Common myeloid progenitor, CD34-positive (primary cell): Measurements from ENCODE around the gene APOO.
A peak's percentile ranks its signal among the peaks of the same experiment; 100 is the strongest.

Source experiments
- CTCF ChIA-PET: fragments of 350-600 bp; sonication (Branson Sonifier 250); formaldehyde crosslinking; loops from one replicate; lab custom pipeline; 2021; ENCODE audit warnings: antibody characterized with exemption; lab: Charles Lee
- POLR2A ChIA-PET: fragments of 350-600 bp; sonication (Branson Sonifier 250); formaldehyde crosslinking; loops from one replicate; lab custom pipeline; 2021; ENCODE audit warnings: antibody characterized with exemption; lab: Charles Lee
- DNase-seq, 3 donors: peaks; one replicate each; pipeline versions ENCODE4 v3.0.0 to v3.0.0-alpha.2; 2013
- H3K27ac ChIP-seq, 2 experiments: 1 replicate in 1 of 2; 2 replicates in 1 of 2; pipeline ENCODE4 v1.7.0; 2013; ENCODE audit warnings: inconsistent platforms in 2 of 2, low read length in 2 of 2, mild to moderate bottlenecking in 2 of 2, low read depth in 1 of 2, moderate library complexity in 1 of 2; ENCODE audit not compliant: severe bottlenecking in 2 of 2, insufficient read depth in 1 of 2, poor library complexity in 1 of 2
- H3K27me3 ChIP-seq, 5 experiments: replicated peaks in 2 of 5; 1 replicate in 3 of 5; 2 replicates in 2 of 5; pipeline versions ENCODE4 v1.6.1 to v1.7.0; 2013; ENCODE audit warnings: low read length in 4 of 5, mild to moderate bottlenecking in 2 of 5, moderate library complexity in 2 of 5, inconsistent platforms in 1 of 5; ENCODE audit not compliant: insufficient read depth in 5 of 5, control insufficient read depth in 4 of 5
- H3K36me3 ChIP-seq, 4 experiments: 1 replicate in 2 of 4; 2 replicates in 2 of 4; pipeline versions ENCODE4 v1.6.1 to v1.7.0; 2013; ENCODE audit warnings: low read length in 3 of 4, control low read depth in 1 of 4, mild to moderate bottlenecking in 1 of 4; ENCODE audit not compliant: control insufficient read depth in 4 of 4, insufficient read depth in 4 of 4
- H3K4me1 ChIP-seq, 4 experiments: 1 replicate in 3 of 4; 2 replicates in 1 of 4; pipeline versions ENCODE4 v1.6.1 to v1.7.1; 2013; ENCODE audit warnings: low read length in 3 of 4, mild to moderate bottlenecking in 3 of 4, control low read depth in 1 of 4, inconsistent platforms in 1 of 4, moderate library complexity in 1 of 4; ENCODE audit not compliant: control insufficient read depth in 4 of 4, insufficient read depth in 4 of 4; ENCODE audit errors: control extremely low read depth in 1 of 4
- H3K4me3 ChIP-seq, 7 experiments: 1 replicate in 4 of 7; 2 replicates in 3 of 7; pipeline versions ENCODE4 v1.5.1 to v1.7.0; 2013; ENCODE audit warnings: mild to moderate bottlenecking in 7 of 7, low read length in 6 of 7, moderate library complexity in 6 of 7, inconsistent platforms in 2 of 7, low read depth in 2 of 7, control low read depth in 1 of 7; ENCODE audit not compliant: insufficient read depth in 4 of 7, control insufficient read depth in 1 of 7; ENCODE audit errors: extremely low read depth in 1 of 7
- H3K9me3 ChIP-seq, 5 experiments: 1 replicate in 4 of 5; 2 replicates in 1 of 5; pipeline versions ENCODE4 v1.6.1 to v1.7.1; 2013; ENCODE audit warnings: low read length in 4 of 5, mild to moderate bottlenecking in 2 of 5, inconsistent platforms in 1 of 5, low read depth in 1 of 5, moderate library complexity in 1 of 5; ENCODE audit not compliant: control insufficient read depth in 4 of 5, insufficient read depth in 2 of 5; ENCODE audit errors: control extremely low read depth in 1 of 5
- WGBS: methylation state at CpG from one replicate; pipeline ENCODE4 v1.1.5; 2013; ENCODE audit not compliant: insufficient coverage; 5-methylcytosine and 5-hydroxymethylcytosine counted together

APOO gene

DNA sequence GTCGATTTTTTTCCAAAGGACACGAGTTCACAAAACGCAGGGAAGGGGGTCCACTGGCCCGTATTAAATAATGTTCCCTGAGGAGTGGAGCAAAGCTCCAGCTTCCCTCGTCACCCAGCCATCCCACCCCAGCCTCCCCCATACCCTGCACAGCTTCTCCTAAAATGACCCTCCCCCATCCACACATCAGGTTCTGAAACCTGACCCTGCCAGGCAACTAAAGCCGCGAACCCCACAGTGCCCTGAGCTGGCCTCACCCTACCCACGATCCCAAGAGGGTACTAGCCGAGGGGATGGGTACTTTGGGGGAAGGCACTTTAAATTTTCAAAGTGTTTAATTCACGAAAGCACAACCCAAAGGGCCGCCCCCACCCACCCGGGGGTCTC is 634 bp downstream of the APOO start:
- CTCF ChIA-PET: interaction anchor here (1.3 to 8.5 kb wide), 3 partner anchors 121 to 214 kb away, joined by 3 to 112 read pairs (median 8); no protein-coding TSS in a partner anchor
- WGBS: 32% methylated on average over 6 of the region's 12 CpGs
- POLR2A ChIA-PET: interaction anchor here (0.7 to 2.3 kb wide), 3 partner anchors 102 to 147 kb away, joined by 3 to 9 read pairs (median 4); partner anchors contain the start of gene EIF2S3
- H3K27ac ChIP-seq: peak overlapping the region; percentile 40 to 84
- H3K4me3 ChIP-seq: peak overlapping the region; percentile 13 to 81 (median 63)
- peak in 1 of 3 donors; percentile 9 for DNase-seq
- H3K36me3 ChIP-seq: no peaks in the 10 kb centered on the region
- no peaks in the 10 kb centered on the region for H3K9me3 ChIP-seq
- peaks cover 0 to 13% (median 0%) of the 10 kb centered on the region in 5 experiments for H3K27me3 ChIP-seq
- H3K4me1 ChIP-seq: peaks cover 2 to 15% (median 6%) of the 10 kb centered on the region in 4 experiments

DNA sequence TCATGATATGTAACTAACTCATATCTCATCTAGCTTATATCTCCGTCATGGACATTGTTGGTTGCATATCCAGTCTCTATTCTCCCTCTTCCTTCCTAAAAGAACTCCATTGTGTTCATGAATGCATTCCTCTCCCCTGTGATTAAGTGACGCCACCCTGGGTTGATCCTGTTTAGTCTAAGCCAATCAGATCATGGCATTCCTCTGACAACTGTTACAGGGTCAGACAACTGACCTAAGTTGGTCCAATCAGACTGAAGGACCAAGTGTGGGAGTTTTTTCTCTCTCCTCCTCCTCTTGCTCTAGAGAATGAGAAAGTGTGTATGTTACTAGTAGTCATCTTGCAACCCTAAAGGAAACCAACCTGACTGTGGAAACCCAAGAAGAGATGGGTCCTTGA is 3.6 kb downstream of the APOO start:
- Histone ChIP-seq H3K4me1 (peaks cover 2 to 28% (median 8%) of the 10 kb centered on the region in 4 experiments), H3K27me3 (peaks cover 0 to 13% (median 0%) of the 10 kb centered on the region in 5 experiments), H3K9me3 (no peaks in the 10 kb centered on the region), H3K36me3 (no peaks in the 10 kb centered on the region), H3K27ac (no peak overlapping the region), H3K4me3 (no peak overlapping the region)
- 100% methylated on average over 1 of the region's 2 CpGs for WGBS
- POLR2A ChIA-PET: no interaction called here
- CTCF ChIA-PET: interaction anchor here (0.9 to 8.5 kb wide), 2 partner anchors 15 to 211 kb away, joined by 3 to 112 read pairs; no protein-coding TSS in a partner anchor
- no peak for DNase-seq

DNA sequence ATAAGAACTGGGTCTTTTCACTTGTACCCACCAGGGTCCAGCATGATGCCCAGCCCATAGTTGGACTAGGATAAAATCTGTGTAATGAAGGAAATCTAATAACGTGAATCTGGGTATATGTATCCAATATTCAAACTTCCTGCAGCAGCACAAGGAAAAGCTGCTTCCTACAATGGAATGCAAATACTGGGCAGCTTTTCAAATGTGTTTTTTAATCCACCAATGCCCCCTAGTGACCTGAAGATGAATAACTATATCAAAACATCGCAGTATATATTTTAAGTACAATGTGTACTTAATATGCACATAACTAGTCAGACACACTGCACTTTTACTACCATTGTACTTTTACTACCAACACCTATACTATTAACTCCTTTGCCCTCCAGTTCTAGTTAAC is 5.3 kb downstream of the APOO start:
- H3K4me1 ChIP-seq: peaks cover 0 to 26% (median 8%) of the 10 kb centered on the region in 4 experiments
- H3K9me3 ChIP-seq: no peaks in the 10 kb centered on the region
- peak; percentile 38 to 66 (median 48) for DNase-seq
- POLR2A ChIA-PET: interaction anchor here (1.8 kb wide), 1 partner anchor 119 kb away, joined by 19 read pairs; the partner anchor contains the start of gene SAT1
- peaks cover 0 to 5% (median 0%) of the 10 kb centered on the region in 5 experiments for H3K27me3 ChIP-seq
- CTCF ChIA-PET: interaction anchor here (0.9 to 8.5 kb wide), 28 partner anchors 17 to 1767 kb away, joined by 3 to 112 read pairs (median 5); partner anchors contain the start of genes ACOT9, EIF2S3 and SAT1
- H3K36me3 ChIP-seq: no peaks in the 10 kb centered on the region
- WGBS: 0% methylated on average over 1 of the region's 2 CpGs
- H3K27ac ChIP-seq: no peak overlapping the region
- no peak overlapping the region for H3K4me3 ChIP-seq

DNA sequence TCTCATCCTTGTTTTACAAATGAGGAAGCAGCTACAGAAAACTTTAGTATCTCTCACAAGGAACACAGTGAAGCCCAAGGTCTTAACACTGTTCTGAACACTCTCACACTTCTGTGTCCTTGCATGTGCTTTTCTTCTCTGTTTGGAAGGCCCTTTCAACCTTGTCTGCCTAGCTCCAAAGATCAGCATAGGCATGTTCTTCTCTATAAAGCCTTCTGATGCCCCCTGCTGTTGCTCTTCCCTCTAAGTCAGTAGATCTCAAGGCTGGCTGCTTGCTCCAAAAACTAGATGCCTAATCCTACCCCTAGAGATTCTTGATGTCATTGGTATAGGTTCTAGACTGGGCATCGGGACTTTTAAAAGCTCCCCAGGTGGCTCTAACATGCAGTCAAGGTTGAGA is 5.9 kb downstream of the APOO start:
- H3K36me3 ChIP-seq: no peaks in the 10 kb centered on the region
- ChIA-PET POLR2A (interaction anchor here (1.8 kb wide), 1 partner anchor 118 kb away, joined by 19 read pairs; the partner anchor contains the start of gene SAT1), CTCF (interaction anchor here (0.6 to 8.5 kb wide), 37 partner anchors 17 to 1766 kb away, joined by 3 to 112 read pairs (median 4); partner anchors contain the start of genes ACOT9, EIF2S3 and SAT1)
- WGBS: 44% methylated on average over 1 of the region's 1 CpG
- peaks cover 0 to 5% (median 0%) of the 10 kb centered on the region in 5 experiments for H3K27me3 ChIP-seq
- H3K4me3 ChIP-seq: no peak overlapping the region
- peaks cover 0 to 22% (median 8%) of the 10 kb centered on the region in 4 experiments for H3K4me1 ChIP-seq
- DNase-seq: peak; percentile 76 to 88 (median 85)
- no peaks in the 10 kb centered on the region for H3K9me3 ChIP-seq
- no peak overlapping the region for H3K27ac ChIP-seq

DNA sequence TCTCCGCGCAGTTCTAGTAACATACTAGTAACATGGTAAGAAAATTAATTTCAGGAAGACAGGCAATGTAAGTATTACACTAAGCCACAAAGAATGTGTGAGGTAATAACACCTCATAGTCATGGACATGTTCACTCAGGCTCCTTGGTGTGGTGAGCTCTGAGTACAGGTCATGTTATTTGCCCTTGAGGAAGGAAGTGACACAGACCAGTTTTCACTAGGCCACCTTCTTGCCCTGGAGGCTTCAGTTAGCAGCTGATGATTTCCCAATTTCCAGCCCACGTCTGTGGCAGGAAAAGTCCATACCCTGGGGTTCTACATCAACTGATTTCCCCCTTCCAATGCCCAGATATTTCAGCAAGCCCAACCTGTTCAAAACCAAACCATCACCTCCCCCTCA is 6.7 kb downstream of the APOO start:
- DNase-seq: peak in 2 of 3 donors; percentile 44 to 48
- peak overlapping the region in 1 of 2 experiments; percentile 20 for H3K27ac ChIP-seq
- H3K27me3 ChIP-seq: no peaks in the 10 kb centered on the region
- 22% methylated on average over 1 of the region's 3 CpGs for WGBS
- no peaks in the 10 kb centered on the region for H3K36me3 ChIP-seq
- H3K9me3 ChIP-seq: no peaks in the 10 kb centered on the region
- no peak overlapping the region for H3K4me3 ChIP-seq
- ChIA-PET POLR2A (interaction anchor here (1.8 kb wide), 1 partner anchor 117 kb away, joined by 19 read pairs; the partner anchor contains the start of gene SAT1), CTCF (interaction anchor here (0.8 to 8.5 kb wide), 22 partner anchors 16 to 208 kb away, joined by 3 to 112 read pairs (median 6); partner anchors contain the start of genes ACOT9, EIF2S3 and SAT1)
- peaks cover 0 to 16% (median 5%) of the 10 kb centered on the region in 4 experiments for H3K4me1 ChIP-seq

DNA sequence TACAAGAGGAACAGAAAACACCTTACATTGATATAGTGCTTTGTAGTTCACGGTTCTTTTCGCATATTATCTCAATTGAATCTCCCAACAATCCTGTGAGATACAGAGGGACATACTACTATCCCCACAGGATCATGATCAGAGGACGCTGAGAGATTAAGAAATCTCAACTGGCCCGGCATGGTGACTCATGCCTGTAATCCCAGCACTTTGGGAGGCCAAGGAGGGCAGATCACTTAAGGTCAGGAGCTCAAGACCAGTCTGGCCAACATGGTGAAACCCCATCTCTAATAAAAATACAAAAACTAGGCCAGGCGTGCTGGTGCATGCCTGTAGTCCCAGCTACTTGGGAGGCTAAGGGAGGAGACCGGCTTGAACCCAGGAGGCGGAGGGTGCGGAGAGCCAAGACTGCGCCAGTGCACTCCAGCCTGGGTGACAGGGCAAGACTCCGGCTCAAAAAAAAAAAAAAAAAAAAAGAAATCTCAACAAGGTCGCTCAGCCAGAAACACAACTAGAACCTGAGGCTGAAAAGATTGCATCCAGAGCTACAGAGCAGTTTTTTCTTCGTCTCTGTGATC is 7.4 kb downstream of the APOO start:
- no peak for DNase-seq
- Histone ChIP-seq H3K4me3 (no peak overlapping the region), H3K9me3 (no peaks in the 10 kb centered on the region), H3K36me3 (no peaks in the 10 kb centered on the region), H3K27ac (no peak overlapping the region), H3K4me1 (peaks cover 0 to 16% (median 3%) of the 10 kb centered on the region in 4 experiments), H3K27me3 (no peaks in the 10 kb centered on the region)
- POLR2A ChIA-PET: no interaction called here
- CTCF ChIA-PET: interaction anchor here (0.8 to 8.5 kb wide), 5 partner anchors 117 to 208 kb away, joined by 4 to 112 read pairs (median 10); partner anchors contain the start of gene SAT1
- WGBS: 92% methylated on average over 7 of the region's 12 CpGs
